GM12873 (cell line): ENCODE results near the gene SLC34A1.

Experiments used
- TF ChIP-seq, protein P1 (sequence below): IDR thresholded peaks from 2 replicates; pipeline ENCODE4 v1.5.1; 2012; ENCODE audit warnings: low read depth, mild to moderate bottlenecking, moderate library complexity, low read length, control low read depth; ENCODE audit not compliant: insufficient read depth; ENCODE audit errors: missing control alignments

SLC34A1 gene

DNA sequence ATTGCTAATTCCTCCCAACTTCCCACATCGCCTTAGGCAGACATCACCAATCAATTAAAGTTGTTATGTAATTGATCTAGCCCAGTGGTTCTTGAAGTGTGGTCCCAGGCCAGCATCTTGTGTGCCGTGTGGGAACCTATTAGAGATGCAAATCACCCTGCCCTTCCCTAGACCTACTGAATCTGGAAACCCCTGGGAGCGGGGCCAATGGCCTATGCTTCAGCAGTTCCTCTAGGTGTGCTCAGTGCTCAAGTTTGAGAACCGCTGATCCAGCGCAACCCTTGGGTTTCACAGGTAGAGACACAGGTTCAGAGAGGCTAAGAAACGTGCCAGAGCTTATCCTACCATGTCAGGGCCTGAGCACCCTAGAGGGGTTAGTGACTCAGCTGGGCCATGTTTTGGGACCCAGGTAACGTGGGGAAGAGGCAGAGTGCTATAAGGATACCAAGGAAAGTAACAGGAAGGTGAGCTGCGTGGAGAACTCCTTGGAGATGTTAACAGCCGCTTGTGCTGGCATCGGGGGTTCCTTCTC is 4.4 kb downstream of the SLC34A1 start:
- TF ChIP-seq, protein P1, sequence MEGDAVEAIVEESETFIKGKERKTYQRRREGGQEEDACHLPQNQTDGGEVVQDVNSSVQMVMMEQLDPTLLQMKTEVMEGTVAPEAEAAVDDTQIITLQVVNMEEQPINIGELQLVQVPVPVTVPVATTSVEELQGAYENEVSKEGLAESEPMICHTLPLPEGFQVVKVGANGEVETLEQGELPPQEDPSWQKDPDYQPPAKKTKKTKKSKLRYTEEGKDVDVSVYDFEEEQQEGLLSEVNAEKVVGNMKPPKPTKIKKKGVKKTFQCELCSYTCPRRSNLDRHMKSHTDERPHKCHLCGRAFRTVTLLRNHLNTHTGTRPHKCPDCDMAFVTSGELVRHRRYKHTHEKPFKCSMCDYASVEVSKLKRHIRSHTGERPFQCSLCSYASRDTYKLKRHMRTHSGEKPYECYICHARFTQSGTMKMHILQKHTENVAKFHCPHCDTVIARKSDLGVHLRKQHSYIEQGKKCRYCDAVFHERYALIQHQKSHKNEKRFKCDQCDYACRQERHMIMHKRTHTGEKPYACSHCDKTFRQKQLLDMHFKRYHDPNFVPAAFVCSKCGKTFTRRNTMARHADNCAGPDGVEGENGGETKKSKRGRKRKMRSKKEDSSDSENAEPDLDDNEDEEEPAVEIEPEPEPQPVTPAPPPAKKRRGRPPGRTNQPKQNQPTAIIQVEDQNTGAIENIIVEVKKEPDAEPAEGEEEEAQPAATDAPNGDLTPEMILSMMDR = no peak

- TF ChIP-seq, protein P1 = no peak
Observed at GRCh38 chr5:177389241-177390169, 5.3 kb downstream of the SLC34A1 start.

GRCh38 chr5:177390363-177391300 is 6.4 kb downstream of the SLC34A1 start:
- TF ChIP-seq, protein P1 = peak; percentile 99

GRCh38 chr5:177392765-177393164 is 8.5 kb downstream of the SLC34A1 start:
- TF ChIP-seq, protein P1 = no peak

DNA sequence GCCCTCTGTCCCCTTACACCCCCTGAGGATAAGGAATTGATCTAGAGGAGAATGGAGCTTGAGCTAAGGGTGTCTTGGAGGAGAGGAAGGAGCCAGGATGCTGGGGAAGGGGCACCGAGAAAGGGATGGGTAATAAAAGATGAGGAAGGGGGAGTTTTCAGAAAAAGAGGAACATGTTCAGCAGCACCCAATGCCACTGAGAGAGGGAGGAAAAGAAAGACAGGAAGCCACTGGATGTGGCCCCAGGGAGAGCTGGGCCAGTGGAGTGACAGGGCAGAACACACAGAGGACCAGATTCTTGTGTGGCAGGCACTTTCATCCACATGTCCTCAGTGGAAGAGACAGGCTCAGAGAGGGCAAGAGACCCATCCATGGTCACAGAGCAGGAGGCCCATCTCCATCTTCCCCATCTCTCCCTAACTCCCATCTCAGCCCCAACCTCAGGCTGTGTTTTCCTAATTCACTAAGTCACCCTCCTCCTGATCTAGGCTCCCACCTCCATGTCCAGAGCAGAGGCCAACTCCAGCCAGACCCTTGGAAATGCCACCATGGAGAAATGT is 9.1 kb downstream of the SLC34A1 start:
- TF ChIP-seq, protein P1 = no peak

- TF ChIP-seq, protein P1 = no peak
Observed at GRCh38 chr5:177393990-177394389, 9.8 kb downstream of the SLC34A1 start.
